ENCODE data around the gene FCHSD2. TPM values are rescaled to one million over a fixed set of nuclear protein-coding genes. Genes with fewer than 3 reads are reported as not detected.
"Not testable (repeated sequence)": the region's sequence is repeated elsewhere in the genome, so short reads cannot be mapped to it uniquely, and the experiment has no call there.

The FCHSD2 gene
- total RNA-seq, 1 donor from 2014 or later = 20.4 TPM

- intact Hi-C loops (cut with micrococcal nuclease); DNase-seq; H3K4me3 Mint-ChIP-seq; H3K9me3 Mint-ChIP-seq; H3K27me3 Mint-ChIP-seq: not testable (repeated sequence)
- peaks cover 13% of the 10 kb centered on the region for H3K4me1 Mint-ChIP-seq
- peaks cover 44% of the 10 kb centered on the region for H3K36me3 Mint-ChIP-seq (ENCODE audit: low read depth)
- peak overlapping the region; percentile 66 for H3K27ac Mint-ChIP-seq
Observed at GRCh38 chr11:72827656-72828055, 314.5 kb downstream of the FCHSD2 start.

GRCh38 chr11:72826942-72827480 lies 315.1 kb downstream of the FCHSD2 start:
- H3K9me3 Mint-ChIP-seq = no peaks in the 10 kb centered on the region
- peaks cover 42% of the 10 kb centered on the region for H3K36me3 Mint-ChIP-seq (ENCODE audit: low read depth)
- intact Hi-C loops (cut with micrococcal nuclease) = no loop called here
- peaks cover 11% of the 10 kb centered on the region for H3K4me1 Mint-ChIP-seq
- DNase-seq = no peak
- no peak overlapping the region for H3K4me3 Mint-ChIP-seq
- H3K27me3 Mint-ChIP-seq = no peaks in the 10 kb centered on the region
- H3K27ac Mint-ChIP-seq = peak overlapping the region; percentile 48

GRCh38 chr11:72826191-72826941 lies 315.8 kb downstream of the FCHSD2 start:
- Mint-ChIP-seq H3K9me3 (no peaks in the 10 kb centered on the region), H3K4me1 (peaks cover 9% of the 10 kb centered on the region), H3K27me3 (no peaks in the 10 kb centered on the region), H3K4me3 (no peak overlapping the region), H3K27ac (no peak overlapping the region), H3K36me3 (ENCODE audit: low read depth) (peaks cover 37% of the 10 kb centered on the region)
- intact Hi-C loops (cut with micrococcal nuclease) = no loop called here
- no peak for DNase-seq

GRCh38 chr11:72825661-72826060 lies 316.5 kb downstream of the FCHSD2 start:
- Mint-ChIP-seq H3K4me1 (peaks cover 9% of the 10 kb centered on the region), H3K4me3 (no peak overlapping the region), H3K9me3 (no peaks in the 10 kb centered on the region), H3K36me3 (ENCODE audit: low read depth) (peaks cover 37% of the 10 kb centered on the region), H3K27ac (no peak overlapping the region), H3K27me3 (no peaks in the 10 kb centered on the region)
- no peak for DNase-seq
- intact Hi-C loops (cut with micrococcal nuclease) = no loop called here

GRCh38 chr11:72824811-72825505 lies 317.2 kb downstream of the FCHSD2 start:
- H3K4me3 Mint-ChIP-seq = no peak overlapping the region
- intact Hi-C loops (cut with micrococcal nuclease) = no loop called here
- no peaks in the 10 kb centered on the region for H3K27me3 Mint-ChIP-seq
- DNase-seq = no peak
- peaks cover 39% of the 10 kb centered on the region for H3K36me3 Mint-ChIP-seq (ENCODE audit: low read depth)
- H3K27ac Mint-ChIP-seq = no peak overlapping the region
- H3K9me3 Mint-ChIP-seq = no peaks in the 10 kb centered on the region
- peaks cover 9% of the 10 kb centered on the region for H3K4me1 Mint-ChIP-seq

- no peaks in the 10 kb centered on the region for H3K27me3 Mint-ChIP-seq
- no peaks in the 10 kb centered on the region for H3K9me3 Mint-ChIP-seq
- peaks cover 14% of the 10 kb centered on the region for H3K4me1 Mint-ChIP-seq
- intact Hi-C loops (cut with micrococcal nuclease) = no loop called here
- no peak overlapping the region for H3K4me3 Mint-ChIP-seq
- no peak for DNase-seq
- peaks cover 38% of the 10 kb centered on the region for H3K36me3 Mint-ChIP-seq (ENCODE audit: low read depth)
- peak overlapping the region; percentile 58 for H3K27ac Mint-ChIP-seq
Observed at GRCh38 chr11:72824020-72824419, 318.1 kb downstream of the FCHSD2 start.

- Mint-ChIP-seq H3K4me1 (peaks cover 15% of the 10 kb centered on the region), H3K36me3 (ENCODE audit: low read depth) (peaks cover 38% of the 10 kb centered on the region), H3K27me3 (no peaks in the 10 kb centered on the region), H3K9me3 (no peaks in the 10 kb centered on the region), H3K4me3 (no peak overlapping the region), H3K27ac (no peak overlapping the region)
- intact Hi-C loops (cut with micrococcal nuclease) = no loop called here
- DNase-seq = no peak
Observed at GRCh38 chr11:72823105-72823804, 318.9 kb downstream of the FCHSD2 start.

- no peak overlapping the region for H3K4me3 Mint-ChIP-seq
- peak; percentile 90 for DNase-seq
- H3K36me3 Mint-ChIP-seq (ENCODE audit: low read depth) = peaks cover 45% of the 10 kb centered on the region
Observed at GRCh38 chr11:72821920-72822799, 320.0 kb downstream of the FCHSD2 start.

GRCh38 chr11:72821221-72821919 lies 320.7 kb downstream of the FCHSD2 start:
- Mint-ChIP-seq H3K27me3 (no peaks in the 10 kb centered on the region), H3K27ac (no peak overlapping the region), H3K9me3 (no peaks in the 10 kb centered on the region), H3K36me3 (ENCODE audit: low read depth) (peaks cover 47% of the 10 kb centered on the region), H3K4me1 (peaks cover 20% of the 10 kb centered on the region), H3K4me3 (no peak overlapping the region)
- intact Hi-C loops (cut with micrococcal nuclease) = no loop called here
- no peak for DNase-seq

More at GRCh38 chr11:72821920-72822799, 320.0 kb downstream of the FCHSD2 start:
- no peaks in the 10 kb centered on the region for H3K9me3 Mint-ChIP-seq
- intact Hi-C loops (cut with micrococcal nuclease) = no loop called here
- H3K4me1 Mint-ChIP-seq = peaks cover 20% of the 10 kb centered on the region
- H3K27me3 Mint-ChIP-seq = no peaks in the 10 kb centered on the region
- H3K27ac Mint-ChIP-seq = peak overlapping the region; percentile 56

GRCh38 chr11:72820439-72821139 lies 321.5 kb downstream of the FCHSD2 start:
- no peak for DNase-seq
- Mint-ChIP-seq H3K9me3 (no peaks in the 10 kb centered on the region), H3K27me3 (no peaks in the 10 kb centered on the region), H3K4me3 (no peak overlapping the region), H3K36me3 (ENCODE audit: low read depth) (peaks cover 47% of the 10 kb centered on the region), H3K4me1 (peaks cover 24% of the 10 kb centered on the region), H3K27ac (peak overlapping the region; percentile 56)
- intact Hi-C loops (cut with micrococcal nuclease) = no loop called here

GRCh38 chr11:72818971-72819370 lies 323.1 kb downstream of the FCHSD2 start:
- peaks cover 25% of the 10 kb centered on the region for H3K4me1 Mint-ChIP-seq
- no peak overlapping the region for H3K4me3 Mint-ChIP-seq
- DNase-seq = no peak
- no peaks in the 10 kb centered on the region for H3K27me3 Mint-ChIP-seq
- intact Hi-C loops (cut with micrococcal nuclease) = no loop called here
- H3K27ac Mint-ChIP-seq = no peak overlapping the region
- H3K9me3 Mint-ChIP-seq = no peaks in the 10 kb centered on the region
- H3K36me3 Mint-ChIP-seq (ENCODE audit: low read depth) = peaks cover 39% of the 10 kb centered on the region

GRCh38 chr11:72817966-72818365 lies 324.2 kb downstream of the FCHSD2 start:
- DNase-seq = no peak
- H3K4me3 Mint-ChIP-seq = peak overlapping the region; percentile 11
- H3K36me3 Mint-ChIP-seq (ENCODE audit: low read depth) = peaks cover 39% of the 10 kb centered on the region
- no peaks in the 10 kb centered on the region for H3K9me3 Mint-ChIP-seq
- peak overlapping the region; percentile 61 for H3K27ac Mint-ChIP-seq
- intact Hi-C loops (cut with micrococcal nuclease) = no loop called here
- H3K27me3 Mint-ChIP-seq = no peaks in the 10 kb centered on the region
- peaks cover 29% of the 10 kb centered on the region for H3K4me1 Mint-ChIP-seq

Data from activated CD4-positive, alpha-beta T cell treated with anti-CD3 and anti-CD28 coated beads, Interleukin-2, amount 10 ng/mL, durations not matched to agents 24 days and 14 days (primary cell).